ENCODE data around the gene MUSK.

GRCh38 chr9:110742741-110743371 is 74.3 kb downstream of the MUSK start:
- TF ChIP-seq, protein P1, sequence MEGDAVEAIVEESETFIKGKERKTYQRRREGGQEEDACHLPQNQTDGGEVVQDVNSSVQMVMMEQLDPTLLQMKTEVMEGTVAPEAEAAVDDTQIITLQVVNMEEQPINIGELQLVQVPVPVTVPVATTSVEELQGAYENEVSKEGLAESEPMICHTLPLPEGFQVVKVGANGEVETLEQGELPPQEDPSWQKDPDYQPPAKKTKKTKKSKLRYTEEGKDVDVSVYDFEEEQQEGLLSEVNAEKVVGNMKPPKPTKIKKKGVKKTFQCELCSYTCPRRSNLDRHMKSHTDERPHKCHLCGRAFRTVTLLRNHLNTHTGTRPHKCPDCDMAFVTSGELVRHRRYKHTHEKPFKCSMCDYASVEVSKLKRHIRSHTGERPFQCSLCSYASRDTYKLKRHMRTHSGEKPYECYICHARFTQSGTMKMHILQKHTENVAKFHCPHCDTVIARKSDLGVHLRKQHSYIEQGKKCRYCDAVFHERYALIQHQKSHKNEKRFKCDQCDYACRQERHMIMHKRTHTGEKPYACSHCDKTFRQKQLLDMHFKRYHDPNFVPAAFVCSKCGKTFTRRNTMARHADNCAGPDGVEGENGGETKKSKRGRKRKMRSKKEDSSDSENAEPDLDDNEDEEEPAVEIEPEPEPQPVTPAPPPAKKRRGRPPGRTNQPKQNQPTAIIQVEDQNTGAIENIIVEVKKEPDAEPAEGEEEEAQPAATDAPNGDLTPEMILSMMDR (IDR thresholded peaks at IDR 0.05; ENCODE audit: borderline replicate concordance, extremely low read depth, low read length, poor library complexity, severe bottlenecking) = no peak
- no peak for TF ChIP-seq EZH2 (IDR thresholded peaks at IDR 0.05; ENCODE audit: borderline replicate concordance, low read depth, low read length, severe bottlenecking)
